ENCODE data around the gene OR4F6.

Gene OR4F6

GRCh38 chr15:101805605-101806345, 2.5 kb downstream of the OR4F6 start:
- no peak for DNase-seq

- DNase-seq, result no peak
These were observed 4.1 kb downstream of the OR4F6 start for GRCh38 chr15:101807345-101807945.

GRCh38 chr15:101808201-101808600, 4.9 kb downstream of the OR4F6 start:
- no peak for DNase-seq

GRCh38 chr15:101810456-101810855, 7.1 kb downstream of the OR4F6 start:
- no peak for DNase-seq

- DNase-seq, result no peak
These were observed 7.6 kb downstream of the OR4F6 start for GRCh38 chr15:101810876-101811275.

GRCh38 chr15:101811902-101812301, 8.6 kb downstream of the OR4F6 start, which contains the start of gene OR4F15:
Gene OR4F15 (plus strand): TSS chr15:101812202. CDS start chr15:101818187, 5,985 bp downstream.
- no peak for DNase-seq

- no peak for DNase-seq
These were observed 10.7 kb downstream of the OR4F6 start for GRCh38 chr15:101813803-101814534.

- DNase-seq, result no peak
These were observed 17.5 kb downstream of the OR4F6 start for GRCh38 chr15:101820781-101821180.

GRCh38 chr15:101827257-101827656, 23.9 kb downstream of the OR4F6 start:
- DNase-seq, result no peak

- DNase-seq, result no peak
These were observed 25.5 kb downstream of the OR4F6 start for GRCh38 chr15:101828774-101829173.

- no peak for DNase-seq
These were observed 38.3 kb downstream of the OR4F6 start for GRCh38 chr15:101841656-101842055.

- DNase-seq, result no peak
These were observed 41.6 kb downstream of the OR4F6 start for GRCh38 chr15:101844916-101845315.

GRCh38 chr15:101852356-101852755, 49.0 kb downstream of the OR4F6 start:
- DNase-seq, result no peak
